Erythroblast (primary cell): ENCODE measurements around the gene ERV3-1.

ENCODE experiments used
- GATA1 ChIP-seq: IDR thresholded peaks from 2 replicates; pipeline ENCODE4 v1.6.1; 2011; ENCODE audit warnings: low read depth, mild to moderate bottlenecking, control low read depth, low read length, moderate library complexity
- POLR2A ChIP-seq: IDR thresholded peaks from 2 replicates; pipeline ENCODE4 v1.6.1; 2011; ENCODE audit warnings: mild to moderate bottlenecking, low read length

GRCh38 chr7:65001291-65001814 is 5.1 kb downstream of the ERV3-1 start:
- TF ChIP-seq POLR2A = no peak
- TF ChIP-seq GATA1 = no peak
